HG03457 (cell line): ENCODE results near the gene MKRN2.
"Not testable (repeated sequence)": the region's sequence is repeated elsewhere in the genome, so short reads cannot be mapped to it uniquely, and the experiment has no call there.

ENCODE experiments used
- ATAC-seq: cut with Tn5 transposase; IDR thresholded peaks from one replicate; pipeline ENCODE4 v1.9.1; 2021; ENCODE audit warnings: moderate number of reproducible peaks; ENCODE audit not compliant: unreplicated experiment

MKRN2 gene

GRCh38 chr3:12585181-12585580, 28.3 kb downstream of the MKRN2 start:
- ATAC-seq: no peak

- no peak for ATAC-seq
These were observed 29.1 kb downstream of the MKRN2 start for GRCh38 chr3:12585970-12586369.

DNA sequence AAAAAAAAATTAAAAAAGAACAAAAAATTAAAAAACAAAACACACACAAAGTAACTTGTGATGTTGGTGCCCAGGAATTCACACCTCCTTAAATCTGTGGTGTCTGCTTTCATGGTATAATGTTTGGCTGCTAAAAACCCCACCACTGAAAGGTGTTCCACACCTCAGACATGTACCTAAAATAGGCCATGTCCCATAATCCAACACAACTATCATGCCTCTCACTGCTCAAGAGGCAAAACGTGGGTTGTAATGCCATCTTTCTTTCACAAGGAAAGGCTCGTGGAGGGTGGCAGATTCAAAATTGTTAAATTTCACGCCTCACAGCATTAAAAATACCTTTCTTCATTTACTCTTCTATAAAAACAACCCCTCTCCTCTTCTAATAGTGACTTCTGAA, 29.5 kb downstream of the MKRN2 start:
- ATAC-seq: no peak

GRCh38 chr3:12588039-12589009, 31.4 kb downstream of the MKRN2 start:
- no peak for ATAC-seq

DNA sequence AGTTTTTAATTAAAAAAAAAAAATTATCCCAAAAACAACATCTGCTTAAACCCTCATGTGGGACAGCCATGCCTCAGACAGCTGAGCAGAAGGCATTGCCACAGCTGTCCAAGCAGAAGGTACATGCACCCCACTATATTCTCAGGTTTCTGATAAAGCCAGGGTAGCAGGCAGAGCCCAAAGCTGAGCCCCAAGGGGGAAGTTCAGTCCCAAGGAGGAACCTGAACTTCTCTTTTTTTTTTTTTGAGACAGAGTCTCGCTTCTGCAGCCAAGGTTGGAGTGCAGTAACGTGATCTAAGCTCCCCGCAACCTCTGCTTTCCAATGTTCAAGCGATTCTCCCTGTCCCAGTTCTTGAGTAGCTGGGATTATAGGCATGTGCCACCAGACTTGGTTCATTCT, 33.2 kb downstream of the MKRN2 start:
- ATAC-seq: no peak

DNA sequence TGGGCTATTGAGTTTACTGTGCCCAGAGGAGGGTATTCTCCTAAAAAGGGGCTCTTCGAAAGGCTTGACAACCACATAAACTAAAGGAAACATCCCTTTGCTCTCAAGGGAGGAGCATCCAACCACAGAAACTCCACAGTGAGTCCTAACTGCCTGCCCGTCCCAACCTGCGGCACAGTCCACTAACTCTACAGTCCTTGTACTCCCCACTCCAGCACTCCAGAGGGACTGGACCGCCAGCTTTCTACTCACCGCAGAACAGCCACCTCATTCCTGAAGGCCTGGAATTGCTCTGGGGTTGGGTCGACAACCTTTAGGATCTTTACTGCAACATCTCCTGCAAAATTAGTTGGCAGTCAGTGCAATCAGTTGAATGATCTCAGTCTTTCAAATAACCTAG, 34.6 kb downstream of the MKRN2 start:
- ATAC-seq: no peak

- ATAC-seq: no peak
These were observed 35.3 kb downstream of the MKRN2 start for GRCh38 chr3:12591997-12592715.

DNA sequence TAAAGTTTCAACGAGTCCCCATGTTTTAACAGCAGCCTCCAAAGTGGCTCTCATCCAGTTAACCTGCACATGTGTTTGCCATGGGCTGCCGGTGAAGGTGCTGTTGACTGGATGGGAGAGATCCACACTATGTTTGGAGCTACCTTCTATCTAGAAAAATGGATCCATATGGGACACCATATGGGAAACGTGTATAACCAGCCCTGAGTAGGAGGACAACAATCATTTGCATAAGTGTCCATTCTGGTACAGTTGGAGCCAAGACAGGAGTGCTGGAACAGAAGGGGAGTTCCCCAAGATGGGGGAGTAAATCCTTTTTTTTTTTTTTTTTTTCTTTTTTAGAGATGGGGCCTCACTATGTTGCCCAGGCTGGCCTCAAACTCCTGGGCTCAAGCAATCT, 36.6 kb downstream of the MKRN2 start:
- no peak for ATAC-seq

DNA sequence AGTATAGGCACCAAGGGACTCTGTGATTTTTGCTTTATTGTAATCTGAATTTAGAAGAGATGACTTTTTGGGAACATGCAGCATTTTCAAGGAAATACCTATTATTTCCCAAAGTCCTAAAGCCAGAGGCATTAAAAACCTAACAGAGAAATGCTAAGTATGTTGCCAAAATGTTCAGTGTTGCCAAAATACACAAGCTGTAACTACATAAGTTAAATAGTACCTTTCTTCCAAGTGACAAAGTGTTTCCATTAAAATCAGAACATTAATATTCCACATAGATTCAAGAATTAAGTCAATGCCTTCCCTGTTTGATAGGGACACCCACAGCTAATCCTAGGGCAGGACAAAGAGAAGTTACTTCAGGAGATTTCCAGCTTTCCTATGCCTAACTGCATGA, 42.0 kb downstream of the MKRN2 start:
- ATAC-seq: no peak

DNA sequence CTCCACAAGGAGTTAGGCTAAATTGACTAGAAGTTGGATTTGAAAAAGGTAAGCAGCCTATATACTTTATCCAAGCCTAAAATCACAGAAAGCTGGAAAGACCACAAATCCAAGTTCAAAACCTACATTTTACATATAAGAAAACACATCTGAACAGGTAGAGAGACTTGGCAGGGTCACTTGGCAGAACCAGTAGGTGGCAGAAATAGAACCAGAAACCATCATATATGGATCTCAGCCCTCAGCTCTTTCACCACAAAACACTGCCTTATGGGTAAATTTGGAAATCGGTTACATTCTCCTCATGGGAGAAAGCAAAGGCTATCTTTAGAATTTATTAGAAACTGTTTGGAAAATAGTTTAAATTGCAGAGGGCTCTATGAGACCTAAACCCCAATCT, 44.2 kb downstream of the MKRN2 start:
- ATAC-seq: no peak

DNA sequence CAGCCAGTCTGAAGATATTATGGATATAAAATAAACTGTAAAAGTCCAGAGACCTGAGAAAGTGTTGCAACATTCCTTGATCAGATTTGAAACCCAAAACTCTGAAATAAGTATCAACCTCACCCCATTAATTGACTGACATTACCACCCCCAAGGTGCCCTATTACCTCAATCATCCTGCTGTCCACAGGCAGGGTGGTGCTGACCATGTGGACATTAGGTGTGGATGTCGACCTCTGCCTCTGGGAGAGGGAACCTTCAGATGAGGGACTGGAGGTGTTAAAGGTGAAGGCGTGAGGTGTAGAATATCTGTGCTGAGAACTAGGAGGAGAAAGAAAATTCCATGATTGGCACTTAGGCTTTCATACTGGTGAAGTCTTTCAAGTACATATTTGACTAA, 47.1 kb downstream of the MKRN2 start:
- no peak for ATAC-seq

DNA sequence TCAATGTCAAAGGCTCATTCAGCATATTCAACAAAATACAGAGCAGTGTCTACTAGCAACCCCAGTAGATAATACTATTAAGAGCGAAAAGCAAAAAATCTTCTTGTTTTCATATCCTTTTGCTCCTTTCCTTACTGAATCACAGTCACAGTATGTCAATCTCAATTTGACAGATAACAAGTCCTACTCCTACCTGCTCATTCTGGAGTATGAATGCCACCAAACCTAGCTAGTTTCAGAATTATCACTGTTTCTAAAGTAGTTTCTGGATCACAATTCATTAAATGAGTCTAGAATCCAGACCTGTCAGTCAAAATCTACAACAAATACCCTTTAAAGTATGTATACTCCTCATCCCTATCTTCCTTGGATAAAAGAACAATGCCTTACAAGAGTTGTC, 51.5 kb downstream of the MKRN2 start:
- ATAC-seq: no peak

DNA sequence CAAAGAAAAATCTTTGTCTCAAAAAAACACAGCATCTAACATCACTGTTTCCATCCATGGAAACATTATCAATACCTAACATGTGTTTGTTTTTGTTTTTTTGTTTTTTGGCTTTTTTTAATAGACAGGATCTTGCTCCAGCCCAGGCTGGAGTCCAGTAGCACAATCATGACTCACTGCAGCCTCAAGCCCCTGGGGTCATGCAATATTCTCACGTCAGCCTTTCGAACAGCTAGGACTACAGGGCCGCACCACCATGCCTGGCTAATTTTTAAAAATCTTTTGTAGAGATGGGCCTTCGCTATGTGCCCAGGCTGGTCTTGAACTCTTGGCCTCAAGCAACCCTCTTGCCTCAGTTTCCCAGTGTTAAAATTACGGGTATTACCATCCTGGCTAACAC, 54.2 kb downstream of the MKRN2 start:
- ATAC-seq: no peak

- no peak for ATAC-seq
These were observed 55.8 kb downstream of the MKRN2 start for GRCh38 chr3:12612514-12613226.

DNA sequence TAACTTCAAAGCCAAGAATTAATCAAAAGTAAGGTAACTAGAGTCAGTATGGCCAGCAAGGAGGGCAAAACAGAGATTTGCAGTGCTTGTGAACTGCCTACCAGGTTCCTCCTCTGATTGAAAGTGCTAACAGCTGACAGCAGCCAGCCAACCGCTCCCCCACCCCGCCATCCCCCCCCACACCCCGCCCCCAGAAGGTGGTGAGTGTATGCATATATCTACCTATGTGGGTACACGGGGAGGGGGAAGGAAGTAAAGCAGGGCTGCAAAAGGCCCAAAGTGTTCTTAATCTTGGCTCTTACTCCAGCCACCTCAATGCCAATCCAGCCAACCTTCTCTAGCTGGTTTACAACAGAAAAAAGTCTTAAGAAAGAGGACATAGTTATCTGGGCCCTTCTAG, 56.4 kb downstream of the MKRN2 start:
- ATAC-seq: no peak

- no peak for ATAC-seq
These were observed 58.4 kb downstream of the MKRN2 start for GRCh38 chr3:12615266-12615665.

- ATAC-seq: no peak
These were observed 61.5 kb downstream of the MKRN2 start for GRCh38 chr3:12618426-12618825.

DNA sequence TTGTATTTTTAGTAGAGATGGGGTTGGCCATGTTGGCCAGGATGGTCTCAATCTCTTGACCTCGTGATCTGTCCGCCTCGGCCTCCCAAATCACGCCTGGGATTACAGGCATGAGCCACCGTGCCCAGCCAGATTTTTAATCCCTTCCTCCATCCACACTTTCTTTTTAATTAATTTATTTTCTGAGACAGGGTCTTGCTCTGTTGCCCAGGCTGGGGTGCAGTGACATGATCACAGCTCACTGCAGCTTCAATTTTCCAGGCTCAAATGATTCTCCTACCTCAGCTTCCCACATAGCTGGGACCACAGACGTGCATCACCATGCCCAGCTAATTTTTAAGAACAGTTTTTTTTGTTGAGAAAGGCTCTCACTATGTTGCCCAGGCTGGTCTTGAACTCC, 63.4 kb downstream of the MKRN2 start:
- no peak for ATAC-seq

- ATAC-seq: no peak
These were observed 63.8 kb downstream of the MKRN2 start for GRCh38 chr3:12620729-12621128.

DNA sequence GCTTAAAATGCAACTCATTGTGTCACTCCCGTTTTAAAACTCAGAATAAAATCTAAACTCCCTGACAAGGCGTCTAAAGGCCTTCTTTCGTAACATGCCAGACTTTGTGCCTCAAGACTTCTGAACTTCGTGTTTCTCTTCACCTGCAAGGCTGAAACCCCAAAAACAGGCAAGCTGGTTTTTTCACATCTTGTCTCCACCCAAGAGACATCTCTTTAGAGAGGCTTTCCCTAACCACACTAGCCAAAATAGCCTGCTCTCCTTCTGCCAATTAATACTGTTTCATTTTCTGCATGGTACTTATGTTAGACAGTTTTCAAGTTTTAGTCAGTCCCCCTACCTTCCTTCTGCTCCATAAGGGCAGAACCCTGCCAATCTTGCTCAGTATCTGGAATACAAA, 65.4 kb downstream of the MKRN2 start:
- ATAC-seq: no peak

DNA sequence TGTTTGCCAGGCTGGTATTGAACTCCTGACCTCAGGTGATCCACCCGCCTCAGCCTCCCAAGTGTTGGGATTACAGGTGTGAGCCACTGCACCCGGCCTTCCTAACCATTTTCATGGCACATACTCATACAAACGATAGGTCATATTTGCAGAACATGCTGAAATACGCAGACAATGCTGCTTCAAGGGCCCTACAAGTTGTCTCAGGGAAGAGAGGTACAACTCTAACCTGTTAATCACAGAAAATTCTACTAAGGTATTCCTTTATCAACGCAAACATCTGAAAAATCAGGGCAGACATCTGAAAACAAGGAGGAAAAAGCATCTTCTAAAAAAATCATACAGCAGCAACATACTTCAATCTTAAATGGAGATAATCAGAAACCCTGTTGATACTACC, 67.2 kb downstream of the MKRN2 start:
- ATAC-seq: no peak

DNA sequence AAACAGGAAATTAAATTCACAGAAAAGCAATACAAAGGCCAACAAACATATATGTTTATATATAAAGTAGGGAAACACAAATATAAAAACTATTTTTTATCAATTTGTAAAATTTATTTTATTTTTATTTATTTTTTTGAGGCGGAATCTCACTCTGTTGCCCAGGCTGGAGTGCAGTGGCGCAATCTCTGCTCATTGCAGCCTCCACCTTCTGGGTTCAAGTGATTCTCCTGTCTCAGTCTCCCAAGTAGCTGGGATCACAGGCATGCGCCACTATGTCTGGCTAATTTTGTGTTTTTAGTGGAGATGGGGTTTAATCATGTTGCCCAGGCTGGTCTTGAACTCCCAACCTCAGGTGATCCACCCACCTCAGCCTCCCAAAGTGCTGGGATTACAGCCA, 68.1 kb downstream of the MKRN2 start:
- ATAC-seq: not testable (repeated sequence)
